PC-9 (cell line): ENCODE measurements around the gene GPR135. TPM values are rescaled to one million over a fixed set of nuclear protein-coding genes. Genes with fewer than 3 reads are reported as not detected.

Experiments
- BruUV-seq: library from RNA; stranded (reverse); fragments of 400-500 nt; replicated peaks from 2 replicates; lab custom pipeline; 2021; lab: Mats Ljungman, UMichigan
- CTCF ChIA-PET: fragments of 300-600 bp; sonication (Branson Sonifier 250); formaldehyde crosslinking; loops from one replicate; lab custom pipeline; 2022; ENCODE audit warnings: antibody characterized with exemption; lab: Charles Lee
- POLR2A ChIA-PET: fragments of 300-600 bp; sonication (Branson Sonifier 250); formaldehyde crosslinking; loops from one replicate; lab custom pipeline; 2022; ENCODE audit warnings: antibody characterized with exemption; ENCODE audit not compliant: unreplicated experiment; lab: Charles Lee
- DNase-seq, 2 experiments: peaks; one replicate each; pipeline versions ENCODE4 v3.0.0 to v3.0.0-alpha.2; 2015 to 2022; ENCODE audit warnings: mixed read lengths in 1 of 2
- H2AFZ ChIP-seq: fragments of 200-600 bp; sonication (generic); 2 replicates; pipeline ENCODE4 v1.8.1; 2017; ENCODE audit warnings: antibody characterized with exemption
- H3F3A ChIP-seq: fragments of 200-600 bp; sonication (generic); 2 replicates; pipeline ENCODE4 v1.8.1; 2017; ENCODE audit warnings: antibody characterized with exemption, mild to moderate bottlenecking, low read depth; ENCODE audit not compliant: insufficient read depth
- H3K27ac ChIP-seq: fragments of 200-600 bp; sonication (generic); 2 replicates; pipeline ENCODE4 v1.6.1; 2016; ENCODE audit warnings: mixed run types
- H3K27me3 ChIP-seq: fragments of 200-600 bp; sonication (generic); 2 replicates; pipeline ENCODE4 v1.6.1; 2016; ENCODE audit warnings: low read depth, mixed run types; ENCODE audit not compliant: insufficient read depth
- H3K36me3 ChIP-seq: fragments of 200-600 bp; sonication (generic); 2 replicates; pipeline ENCODE4 v1.6.1; 2016; ENCODE audit warnings: low read depth, mixed run types
- H3K4me1 ChIP-seq: fragments of 200-600 bp; sonication (generic); replicated peaks from 2 replicates; pipeline ENCODE4 v1.6.1; 2016; ENCODE audit warnings: mixed run types; ENCODE audit not compliant: insufficient read depth
- H3K4me2 ChIP-seq: fragments of 200-600 bp; sonication (generic); 2 replicates; pipeline ENCODE4 v1.6.1; 2017; ENCODE audit warnings: mixed run types
- H3K4me3 ChIP-seq: fragments of 200-600 bp; sonication (generic); 2 replicates; pipeline ENCODE4 v1.6.1; 2016; ENCODE audit warnings: mixed run types
- H3K79me2 ChIP-seq: fragments of 200-600 bp; sonication (generic); 2 replicates; pipeline ENCODE4 v1.6.1; 2017; ENCODE audit warnings: low read depth, mixed run types
- H3K9me2 ChIP-seq: fragments of 200-600 bp; sonication (generic); 2 replicates; pipeline ENCODE4 v1.8.1; 2017; ENCODE audit warnings: mild to moderate bottlenecking; ENCODE audit not compliant: insufficient read depth
- H3K9me3 ChIP-seq: fragments of 200-600 bp; sonication (generic); 2 replicates; pipeline ENCODE4 v1.8.1; 2016; ENCODE audit warnings: low read depth; ENCODE audit not compliant: insufficient read depth
- H4K20me1 ChIP-seq: fragments of 200-600 bp; sonication (generic); 2 replicates; pipeline ENCODE4 v1.8.1; 2017; ENCODE audit not compliant: insufficient read depth
- CTCF ChIP-seq: fragments of 200-600 bp; sonication (generic); conservative IDR thresholded peaks from 2 replicates; pipeline ENCODE4 v1.6.1; 2017; ENCODE audit warnings: mixed run types, antibody characterized with exemption, mild to moderate bottlenecking, moderate library complexity
- EZH2 ChIP-seq: fragments of 200-600 bp; sonication (generic); IDR thresholded peaks from 2 replicates; pipeline ENCODE4 v1.8.0; 2017; ENCODE audit warnings: antibody characterized with exemption, low read depth
- intact Hi-C: fragments of 100-400 bp; cut with micrococcal nuclease; formaldehyde crosslinking; loops from one replicate; pipeline ENCODE4 v1.10.0; 2022; ENCODE audit not compliant: unreplicated experiment
- total RNA-seq: library from RNA; stranded (reverse); gene quantifications from 2 replicates; pipeline ENCODE4 v1.2.3, GENCODE V29; 2021

GPR135 gene
- total RNA-seq, 1 experiment from 2014 or later: 15.2 TPM

DNA sequence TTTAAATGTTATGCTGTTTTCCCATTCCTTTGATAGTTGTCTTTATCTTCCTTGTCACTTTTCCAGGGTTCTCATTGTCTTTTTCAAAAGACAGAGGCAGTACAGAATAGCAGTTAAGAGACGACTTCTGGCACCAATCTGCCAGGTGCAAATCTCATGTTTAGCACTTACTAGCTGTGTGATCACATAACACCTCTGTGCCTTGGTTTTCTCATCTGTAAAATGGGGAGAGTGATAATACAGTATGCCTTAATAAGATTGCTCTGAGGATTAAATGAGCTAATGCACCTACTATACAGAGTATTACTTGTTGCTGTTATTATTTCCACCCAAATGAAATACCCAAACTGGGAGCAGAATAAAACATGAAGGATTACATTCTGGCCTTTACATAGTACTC lies 4.8 kb downstream of the GPR135 start:
- no peaks in the 10 kb centered on the region for H3K4me1 ChIP-seq
- H4K20me1 ChIP-seq: no peaks in the 10 kb centered on the region
- POLR2A ChIA-PET: no interaction called here
- H3K9me2 ChIP-seq: no peaks in the 10 kb centered on the region
- no peaks in the 10 kb centered on the region for H3K9me3 ChIP-seq
- TF ChIP-seq EZH2 (no peak), CTCF (no peak)
- no peak for DNase-seq
- no TSS peak for BruUV-seq
- peaks cover 44% of the 10 kb centered on the region for H3K36me3 ChIP-seq
- no peak overlapping the region for H3K4me3 ChIP-seq
- H3K4me2 ChIP-seq: no peak overlapping the region
- CTCF ChIA-PET: no interaction called here
- no peak overlapping the region for H3K27ac ChIP-seq
- no peaks in the 10 kb centered on the region for H3K27me3 ChIP-seq
- intact Hi-C loops: no loop called here
- no peak overlapping the region for H2AFZ ChIP-seq
- H3F3A ChIP-seq: no peaks in the 10 kb centered on the region; the same call in 1 of the 2 replicates
- no peaks in the 10 kb centered on the region for H3K79me2 ChIP-seq

DNA sequence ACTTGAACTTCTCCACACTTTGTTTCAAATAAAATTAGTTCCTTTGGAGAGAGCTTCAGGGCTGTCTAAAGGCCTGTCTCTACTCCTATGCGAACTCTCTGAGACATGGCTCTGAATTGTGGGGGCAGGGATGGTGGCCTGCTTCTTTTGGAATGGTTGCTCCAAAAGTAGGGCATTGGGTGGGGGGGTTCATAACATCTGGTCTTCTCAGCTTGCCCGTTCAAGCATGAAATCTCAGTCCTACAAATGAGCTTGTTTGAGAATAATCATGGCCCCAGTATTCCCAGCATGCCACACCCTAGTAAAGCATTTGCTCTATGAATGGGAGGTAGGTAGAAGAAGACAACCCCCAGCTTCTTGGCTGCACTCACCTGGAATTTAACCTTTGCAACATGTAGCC lies 6.7 kb downstream of the GPR135 start:
- intact Hi-C loops: no loop called here
- BruUV-seq: no TSS peak
- H2AFZ ChIP-seq: no peak overlapping the region
- H4K20me1 ChIP-seq: no peaks in the 10 kb centered on the region
- H3K4me2 ChIP-seq: no peak overlapping the region
- no peak overlapping the region for H3K4me3 ChIP-seq
- ChIA-PET POLR2A (no interaction called here), CTCF (interaction anchor here (0.6 kb wide), 1 partner anchor 257 kb away, joined by 11 read pairs; no protein-coding TSS in a partner anchor)
- TF ChIP-seq EZH2 (no peak), CTCF (no peak)
- H3K9me3 ChIP-seq: no peaks in the 10 kb centered on the region
- peaks cover 44% of the 10 kb centered on the region for H3K36me3 ChIP-seq
- H3K4me1 ChIP-seq: no peaks in the 10 kb centered on the region
- H3K9me2 ChIP-seq: no peaks in the 10 kb centered on the region
- H3K27ac ChIP-seq: no peak overlapping the region
- no peak for DNase-seq
- H3K27me3 ChIP-seq: no peaks in the 10 kb centered on the region
- no peaks in the 10 kb centered on the region for H3K79me2 ChIP-seq
- H3F3A ChIP-seq: no peaks in the 10 kb centered on the region; the same call in none of the 2 replicates

- BruUV-seq: no TSS peak
- POLR2A ChIA-PET: interaction anchor here (0.6 kb wide), 1 partner anchor 152 kb away, joined by 3 read pairs; no protein-coding TSS in a partner anchor
- H3K4me1 ChIP-seq: no peaks in the 10 kb centered on the region
- intact Hi-C loops: no loop called here
- H3K9me2 ChIP-seq: no peaks in the 10 kb centered on the region
- H3K27ac ChIP-seq: no peak overlapping the region
- CTCF ChIA-PET: no interaction called here
- no peaks in the 10 kb centered on the region for H3K9me3 ChIP-seq
- H3K4me3 ChIP-seq: no peak overlapping the region
- no peak for DNase-seq
- H3K27me3 ChIP-seq: no peaks in the 10 kb centered on the region
- no peak overlapping the region for H2AFZ ChIP-seq
- H3F3A ChIP-seq: no peaks in the 10 kb centered on the region; the same call in none of the 2 replicates
- no peaks in the 10 kb centered on the region for H3K79me2 ChIP-seq
- no peak overlapping the region for H3K4me2 ChIP-seq
- TF ChIP-seq EZH2: no peak
- no peaks in the 10 kb centered on the region for H4K20me1 ChIP-seq
- H3K36me3 ChIP-seq: peaks cover 31% of the 10 kb centered on the region; the same call in 1 of the 2 replicates
Observed at GRCh38 chr14:59455411-59455810, 9.8 kb downstream of the GPR135 start.

DNA sequence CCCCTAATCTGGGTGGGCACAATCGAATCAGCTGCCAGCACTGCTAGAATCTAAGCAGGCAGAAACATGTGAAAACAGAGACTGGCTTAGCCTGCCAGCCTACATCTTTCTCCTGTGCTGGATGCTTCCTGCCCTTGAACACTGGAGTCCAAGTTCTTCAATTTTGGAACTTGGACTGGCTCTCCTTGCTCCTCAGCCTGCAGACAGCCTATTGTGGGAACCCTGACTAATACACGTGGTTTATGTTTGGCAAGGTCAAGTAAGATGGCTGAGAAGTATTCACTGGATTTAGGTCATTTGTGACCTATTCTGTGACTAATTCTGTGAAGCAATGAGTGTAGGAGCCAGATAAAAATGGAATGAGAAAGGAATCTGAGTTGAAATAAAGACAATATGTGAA lies 11.0 kb downstream of the GPR135 start:
- Histone ChIP-seq H3K4me3 (no peak overlapping the region), H3K4me1 (no peaks in the 10 kb centered on the region), H3K9me3 (no peaks in the 10 kb centered on the region), H3K36me3 (peaks cover 27% of the 10 kb centered on the region; the same call in 1 of the 2 replicates), H3K9me2 (no peaks in the 10 kb centered on the region), H3K4me2 (no peak overlapping the region), H4K20me1 (no peaks in the 10 kb centered on the region), H3F3A (no peaks in the 10 kb centered on the region; the same call in none of the 2 replicates), H3K27me3 (no peaks in the 10 kb centered on the region), H3K27ac (no peak overlapping the region), H2AFZ (no peak overlapping the region), H3K79me2 (no peaks in the 10 kb centered on the region)
- POLR2A ChIA-PET: interaction anchor here (0.6 kb wide), 1 partner anchor 48 kb away, joined by 3 read pairs; no protein-coding TSS in a partner anchor
- intact Hi-C loops: no loop called here
- TF ChIP-seq EZH2 (no peak), CTCF (no peak)
- CTCF ChIA-PET: no interaction called here
- BruUV-seq: no TSS peak
- no peak for DNase-seq
